Measurements from ENCODE around the gene GPR62.

GRCh38 chr3:51948016-51948580, 7.1 kb upstream of the GPR62 start:
- TF ChIP-seq, protein P1, sequence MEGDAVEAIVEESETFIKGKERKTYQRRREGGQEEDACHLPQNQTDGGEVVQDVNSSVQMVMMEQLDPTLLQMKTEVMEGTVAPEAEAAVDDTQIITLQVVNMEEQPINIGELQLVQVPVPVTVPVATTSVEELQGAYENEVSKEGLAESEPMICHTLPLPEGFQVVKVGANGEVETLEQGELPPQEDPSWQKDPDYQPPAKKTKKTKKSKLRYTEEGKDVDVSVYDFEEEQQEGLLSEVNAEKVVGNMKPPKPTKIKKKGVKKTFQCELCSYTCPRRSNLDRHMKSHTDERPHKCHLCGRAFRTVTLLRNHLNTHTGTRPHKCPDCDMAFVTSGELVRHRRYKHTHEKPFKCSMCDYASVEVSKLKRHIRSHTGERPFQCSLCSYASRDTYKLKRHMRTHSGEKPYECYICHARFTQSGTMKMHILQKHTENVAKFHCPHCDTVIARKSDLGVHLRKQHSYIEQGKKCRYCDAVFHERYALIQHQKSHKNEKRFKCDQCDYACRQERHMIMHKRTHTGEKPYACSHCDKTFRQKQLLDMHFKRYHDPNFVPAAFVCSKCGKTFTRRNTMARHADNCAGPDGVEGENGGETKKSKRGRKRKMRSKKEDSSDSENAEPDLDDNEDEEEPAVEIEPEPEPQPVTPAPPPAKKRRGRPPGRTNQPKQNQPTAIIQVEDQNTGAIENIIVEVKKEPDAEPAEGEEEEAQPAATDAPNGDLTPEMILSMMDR (IDR thresholded peaks at IDR 0.05): no peak
- no peak for TF ChIP-seq POLR2A (IDR thresholded peaks at IDR 0.05)
